ENCODE data around the gene MOV10L1. TPM values are rescaled to one million over a fixed set of nuclear protein-coding genes. Genes with fewer than 3 reads are reported as not detected.
"Not testable (repeated sequence)": the region's sequence is repeated elsewhere in the genome, so short reads cannot be mapped to it uniquely, and the experiment has no call there.

Gene MOV10L1
- total and polyA plus RNA-seq, 2 experiments from 2014 or later: 0.73 to 1.8 TPM

DNA sequence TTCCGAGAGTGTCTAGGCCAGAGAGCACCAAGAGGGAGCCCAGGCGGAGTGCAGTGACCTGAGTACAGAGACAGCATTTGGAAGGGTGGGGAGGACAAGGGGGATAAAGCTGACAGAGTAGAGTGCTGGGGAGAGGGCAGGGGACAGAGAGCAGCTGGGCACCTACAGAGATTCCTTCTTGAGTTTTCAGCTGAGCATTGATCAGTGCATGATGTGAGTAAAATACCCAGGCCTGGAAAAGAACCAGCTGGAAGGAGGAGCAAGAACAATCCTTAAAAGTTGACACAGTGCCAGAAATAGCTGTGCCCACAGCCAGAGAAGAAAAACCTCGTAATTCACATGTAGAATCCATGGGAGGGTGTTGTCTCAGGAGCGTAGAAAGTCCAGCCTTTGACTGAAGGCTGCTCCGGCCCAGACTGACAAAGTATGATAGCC lies 46.8 kb downstream of the MOV10L1 start:
- H3K4me1 Mint-ChIP-seq: no peaks in the 10 kb centered on the region
- no peak for TF ChIP-seq ZNF331 (CRISPR knock-in tag; IDR thresholded peaks at IDR 0.05; ENCODE audit: low read depth)
- TF ChIP-seq, protein P1, sequence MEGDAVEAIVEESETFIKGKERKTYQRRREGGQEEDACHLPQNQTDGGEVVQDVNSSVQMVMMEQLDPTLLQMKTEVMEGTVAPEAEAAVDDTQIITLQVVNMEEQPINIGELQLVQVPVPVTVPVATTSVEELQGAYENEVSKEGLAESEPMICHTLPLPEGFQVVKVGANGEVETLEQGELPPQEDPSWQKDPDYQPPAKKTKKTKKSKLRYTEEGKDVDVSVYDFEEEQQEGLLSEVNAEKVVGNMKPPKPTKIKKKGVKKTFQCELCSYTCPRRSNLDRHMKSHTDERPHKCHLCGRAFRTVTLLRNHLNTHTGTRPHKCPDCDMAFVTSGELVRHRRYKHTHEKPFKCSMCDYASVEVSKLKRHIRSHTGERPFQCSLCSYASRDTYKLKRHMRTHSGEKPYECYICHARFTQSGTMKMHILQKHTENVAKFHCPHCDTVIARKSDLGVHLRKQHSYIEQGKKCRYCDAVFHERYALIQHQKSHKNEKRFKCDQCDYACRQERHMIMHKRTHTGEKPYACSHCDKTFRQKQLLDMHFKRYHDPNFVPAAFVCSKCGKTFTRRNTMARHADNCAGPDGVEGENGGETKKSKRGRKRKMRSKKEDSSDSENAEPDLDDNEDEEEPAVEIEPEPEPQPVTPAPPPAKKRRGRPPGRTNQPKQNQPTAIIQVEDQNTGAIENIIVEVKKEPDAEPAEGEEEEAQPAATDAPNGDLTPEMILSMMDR (conservative IDR thresholded peaks at IDR 0.05; ENCODE audit: low read depth in 2 of 2): no peak
- TF ChIP-seq, protein P2, sequence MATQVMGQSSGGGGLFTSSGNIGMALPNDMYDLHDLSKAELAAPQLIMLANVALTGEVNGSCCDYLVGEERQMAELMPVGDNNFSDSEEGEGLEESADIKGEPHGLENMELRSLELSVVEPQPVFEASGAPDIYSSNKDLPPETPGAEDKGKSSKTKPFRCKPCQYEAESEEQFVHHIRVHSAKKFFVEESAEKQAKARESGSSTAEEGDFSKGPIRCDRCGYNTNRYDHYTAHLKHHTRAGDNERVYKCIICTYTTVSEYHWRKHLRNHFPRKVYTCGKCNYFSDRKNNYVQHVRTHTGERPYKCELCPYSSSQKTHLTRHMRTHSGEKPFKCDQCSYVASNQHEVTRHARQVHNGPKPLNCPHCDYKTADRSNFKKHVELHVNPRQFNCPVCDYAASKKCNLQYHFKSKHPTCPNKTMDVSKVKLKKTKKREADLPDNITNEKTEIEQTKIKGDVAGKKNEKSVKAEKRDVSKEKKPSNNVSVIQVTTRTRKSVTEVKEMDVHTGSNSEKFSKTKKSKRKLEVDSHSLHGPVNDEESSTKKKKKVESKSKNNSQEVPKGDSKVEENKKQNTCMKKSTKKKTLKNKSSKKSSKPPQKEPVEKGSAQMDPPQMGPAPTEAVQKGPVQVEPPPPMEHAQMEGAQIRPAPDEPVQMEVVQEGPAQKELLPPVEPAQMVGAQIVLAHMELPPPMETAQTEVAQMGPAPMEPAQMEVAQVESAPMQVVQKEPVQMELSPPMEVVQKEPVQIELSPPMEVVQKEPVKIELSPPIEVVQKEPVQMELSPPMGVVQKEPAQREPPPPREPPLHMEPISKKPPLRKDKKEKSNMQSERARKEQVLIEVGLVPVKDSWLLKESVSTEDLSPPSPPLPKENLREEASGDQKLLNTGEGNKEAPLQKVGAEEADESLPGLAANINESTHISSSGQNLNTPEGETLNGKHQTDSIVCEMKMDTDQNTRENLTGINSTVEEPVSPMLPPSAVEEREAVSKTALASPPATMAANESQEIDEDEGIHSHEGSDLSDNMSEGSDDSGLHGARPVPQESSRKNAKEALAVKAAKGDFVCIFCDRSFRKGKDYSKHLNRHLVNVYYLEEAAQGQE (IDR thresholded peaks at IDR 0.05; ENCODE audit: unreplicated experiment): no peak
- TF ChIP-seq ZNF114 (CRISPR knock-in tag; IDR thresholded peaks at IDR 0.05): no peak
- Histone ChIP-seq H3K79me2 (replicated peaks; ENCODE audit: insufficient read depth) (no peaks in the 10 kb centered on the region), H4K20me1 (replicated peaks; ENCODE audit: insufficient read depth) (no peaks in the 10 kb centered on the region), H3K36me3 (ENCODE audit: insufficient read depth) (no peaks in the 10 kb centered on the region), H3K4me2 (no peak overlapping the region), H2AFZ (no peak overlapping the region), H3K9me2 (ENCODE audit: insufficient read depth) (no peaks in the 10 kb centered on the region), H3K27ac (ENCODE audit: low read depth) (no peak overlapping the region), H3K4me1 (ENCODE audit: insufficient read depth) (no peaks in the 10 kb centered on the region), H3K4me3 (no peak overlapping the region), H3F3A (replicated peaks; ENCODE audit: low read depth) (no peaks in the 10 kb centered on the region), H3K27me3 (ENCODE audit: insufficient read depth) (no peaks in the 10 kb centered on the region)
- H3K9me3 Mint-ChIP-seq: no peaks in the 10 kb centered on the region
- H3K27me3 Mint-ChIP-seq (ENCODE audit: insufficient read depth, low read depth, poor library complexity): no peaks in the 10 kb centered on the region
- no peak overlapping the region for H3K27ac Mint-ChIP-seq
- no peak overlapping the region for H3K4me3 Mint-ChIP-seq
- DNase-seq (ENCODE audit: low spot score) (no peak), ATAC-seq (no peak)
- no peaks in the 10 kb centered on the region for H3K36me3 Mint-ChIP-seq (ENCODE audit: low read depth)

DNA sequence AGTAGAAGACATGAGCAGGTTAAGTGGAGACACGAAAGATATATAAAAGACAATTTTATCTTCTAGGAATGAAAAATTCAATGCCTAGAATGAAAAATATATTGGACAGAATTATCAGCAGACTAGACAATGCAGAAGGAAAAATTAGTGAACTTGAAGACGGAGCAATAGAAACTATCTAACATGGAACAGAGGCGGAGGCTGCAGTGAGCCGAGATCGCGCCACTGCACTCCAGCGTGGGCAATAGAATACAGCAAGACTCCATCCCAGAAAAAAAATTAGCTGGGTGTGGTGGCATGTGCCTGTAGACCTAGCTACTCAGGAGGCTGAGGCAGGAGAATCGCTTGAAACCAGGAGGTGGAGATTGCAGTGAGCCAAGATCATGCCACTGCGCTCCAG lies 47.5 kb downstream of the MOV10L1 start:
- not testable (repeated sequence) for H3K4me1 ChIP-seq (ENCODE audit: insufficient read depth); H3K27me3 Mint-ChIP-seq (ENCODE audit: insufficient read depth, low read depth, poor library complexity); H3K36me3 ChIP-seq (ENCODE audit: insufficient read depth); H3K4me2 ChIP-seq; H3K79me2 ChIP-seq (replicated peaks; ENCODE audit: insufficient read depth); H3F3A ChIP-seq (replicated peaks; ENCODE audit: low read depth); H3K9me2 ChIP-seq (ENCODE audit: insufficient read depth); H3K36me3 Mint-ChIP-seq (ENCODE audit: low read depth); H3K27ac Mint-ChIP-seq; H3K4me1 Mint-ChIP-seq; H2AFZ ChIP-seq; H3K27ac ChIP-seq (ENCODE audit: low read depth); DNase-seq (ENCODE audit: low spot score); H4K20me1 ChIP-seq (replicated peaks; ENCODE audit: insufficient read depth); H3K4me3 ChIP-seq; ATAC-seq; H3K9me3 Mint-ChIP-seq; H3K27me3 ChIP-seq (ENCODE audit: insufficient read depth); H3K4me3 Mint-ChIP-seq

- Histone ChIP-seq H3K27me3 (ENCODE audit: insufficient read depth) (no peaks in the 10 kb centered on the region), H3K4me1 (ENCODE audit: insufficient read depth) (no peaks in the 10 kb centered on the region), H4K20me1 (replicated peaks; ENCODE audit: insufficient read depth) (no peaks in the 10 kb centered on the region), H2AFZ (no peak overlapping the region), H3K9me2 (ENCODE audit: insufficient read depth) (no peaks in the 10 kb centered on the region), H3K4me2 (no peak overlapping the region), H3K79me2 (replicated peaks; ENCODE audit: insufficient read depth) (no peaks in the 10 kb centered on the region), H3K36me3 (ENCODE audit: insufficient read depth) (no peaks in the 10 kb centered on the region), H3K4me3 (no peak overlapping the region), H3F3A (replicated peaks; ENCODE audit: low read depth) (no peaks in the 10 kb centered on the region), H3K27ac (ENCODE audit: low read depth) (no peak overlapping the region)
- no peaks in the 10 kb centered on the region for H3K9me3 Mint-ChIP-seq
- H3K27me3 Mint-ChIP-seq (ENCODE audit: insufficient read depth, low read depth, poor library complexity): peaks cover 2% of the 10 kb centered on the region
- H3K36me3 Mint-ChIP-seq (ENCODE audit: low read depth): no peaks in the 10 kb centered on the region
- H3K4me3 Mint-ChIP-seq: no peak overlapping the region
- ATAC-seq (no peak), DNase-seq (ENCODE audit: low spot score) (no peak)
- H3K4me1 Mint-ChIP-seq: peaks cover 3% of the 10 kb centered on the region; the same call in 1 of the 3 replicates
- H3K27ac Mint-ChIP-seq: no peak overlapping the region
- TF ChIP-seq, protein P3, sequence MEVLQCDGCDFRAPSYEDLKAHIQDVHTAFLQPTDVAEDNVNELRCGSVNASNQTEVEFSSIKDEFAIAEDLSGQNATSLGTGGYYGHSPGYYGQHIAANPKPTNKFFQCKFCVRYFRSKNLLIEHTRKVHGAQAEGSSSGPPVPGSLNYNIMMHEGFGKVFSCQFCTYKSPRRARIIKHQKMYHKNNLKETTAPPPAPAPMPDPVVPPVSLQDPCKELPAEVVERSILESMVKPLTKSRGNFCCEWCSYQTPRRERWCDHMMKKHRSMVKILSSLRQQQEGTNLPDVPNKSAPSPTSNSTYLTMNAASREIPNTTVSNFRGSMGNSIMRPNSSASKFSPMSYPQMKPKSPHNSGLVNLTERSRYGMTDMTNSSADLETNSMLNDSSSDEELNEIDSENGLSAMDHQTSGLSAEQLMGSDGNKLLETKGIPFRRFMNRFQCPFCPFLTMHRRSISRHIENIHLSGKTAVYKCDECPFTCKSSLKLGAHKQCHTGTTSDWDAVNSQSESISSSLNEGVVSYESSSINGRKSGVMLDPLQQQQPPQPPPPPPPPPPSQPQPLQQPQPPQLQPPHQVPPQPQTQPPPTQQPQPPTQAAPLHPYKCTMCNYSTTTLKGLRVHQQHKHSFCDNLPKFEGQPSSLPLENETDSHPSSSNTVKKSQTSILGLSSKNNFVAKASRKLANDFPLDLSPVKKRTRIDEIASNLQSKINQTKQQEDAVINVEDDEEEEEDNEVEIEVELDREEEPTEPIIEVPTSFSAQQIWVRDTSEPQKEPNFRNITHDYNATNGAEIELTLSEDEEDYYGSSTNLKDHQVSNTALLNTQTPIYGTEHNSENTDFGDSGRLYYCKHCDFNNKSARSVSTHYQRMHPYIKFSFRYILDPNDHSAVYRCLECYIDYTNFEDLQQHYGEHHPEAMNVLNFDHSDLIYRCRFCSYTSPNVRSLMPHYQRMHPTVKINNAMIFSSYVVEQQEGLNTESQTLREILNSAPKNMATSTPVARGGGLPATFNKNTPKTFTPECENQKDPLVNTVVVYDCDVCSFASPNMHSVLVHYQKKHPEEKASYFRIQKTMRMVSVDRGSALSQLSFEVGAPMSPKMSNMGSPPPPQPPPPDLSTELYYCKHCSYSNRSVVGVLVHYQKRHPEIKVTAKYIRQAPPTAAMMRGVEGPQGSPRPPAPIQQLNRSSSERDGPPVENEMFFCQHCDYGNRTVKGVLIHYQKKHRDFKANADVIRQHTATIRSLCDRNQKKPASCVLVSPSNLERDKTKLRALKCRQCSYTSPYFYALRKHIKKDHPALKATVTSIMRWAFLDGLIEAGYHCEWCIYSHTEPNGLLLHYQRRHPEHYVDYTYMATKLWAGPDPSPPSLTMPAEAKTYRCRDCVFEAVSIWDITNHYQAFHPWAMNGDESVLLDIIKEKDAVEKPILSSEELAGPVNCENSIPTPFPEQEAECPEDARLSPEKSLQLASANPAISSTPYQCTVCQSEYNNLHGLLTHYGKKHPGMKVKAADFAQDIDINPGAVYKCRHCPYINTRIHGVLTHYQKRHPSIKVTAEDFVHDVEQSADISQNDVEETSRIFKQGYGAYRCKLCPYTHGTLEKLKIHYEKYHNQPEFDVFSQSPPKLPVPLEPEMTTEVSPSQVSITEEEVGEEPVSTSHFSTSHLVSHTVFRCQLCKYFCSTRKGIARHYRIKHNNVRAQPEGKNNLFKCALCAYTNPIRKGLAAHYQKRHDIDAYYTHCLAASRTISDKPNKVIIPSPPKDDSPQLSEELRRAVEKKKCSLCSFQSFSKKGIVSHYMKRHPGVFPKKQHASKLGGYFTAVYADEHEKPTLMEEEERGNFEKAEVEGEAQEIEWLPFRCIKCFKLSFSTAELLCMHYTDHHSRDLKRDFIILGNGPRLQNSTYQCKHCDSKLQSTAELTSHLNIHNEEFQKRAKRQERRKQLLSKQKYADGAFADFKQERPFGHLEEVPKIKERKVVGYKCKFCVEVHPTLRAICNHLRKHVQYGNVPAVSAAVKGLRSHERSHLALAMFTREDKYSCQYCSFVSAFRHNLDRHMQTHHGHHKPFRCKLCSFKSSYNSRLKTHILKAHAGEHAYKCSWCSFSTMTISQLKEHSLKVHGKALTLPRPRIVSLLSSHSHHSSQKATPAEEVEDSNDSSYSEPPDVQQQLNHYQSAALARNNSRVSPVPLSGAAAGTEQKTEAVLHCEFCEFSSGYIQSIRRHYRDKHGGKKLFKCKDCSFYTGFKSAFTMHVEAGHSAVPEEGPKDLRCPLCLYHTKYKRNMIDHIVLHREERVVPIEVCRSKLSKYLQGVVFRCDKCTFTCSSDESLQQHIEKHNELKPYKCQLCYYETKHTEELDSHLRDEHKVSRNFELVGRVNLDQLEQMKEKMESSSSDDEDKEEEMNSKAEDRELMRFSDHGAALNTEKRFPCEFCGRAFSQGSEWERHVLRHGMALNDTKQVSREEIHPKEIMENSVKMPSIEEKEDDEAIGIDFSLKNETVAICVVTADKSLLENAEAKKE (CRISPR knock-in tag; IDR thresholded peaks at IDR 0.05): no peak
These were observed 48.2 kb downstream of the MOV10L1 start for GRCh38 chr22:50138041-50138440.

Measured in GM23338 (cell line).